Inferior parietal cortex (tissue), 1 donor: Measurements from ENCODE around the gene PGP.

Source experiments
- DNase-seq: peaks from one replicate; pipeline ENCODE4 v3.0.0-alpha.2; 2016; ENCODE audit errors: extremely low spot score

PGP gene

GRCh38 chr16:2166263-2167067 lies 48.2 kb downstream of the PGP start:
- no peak for DNase-seq

GRCh38 chr16:2165861-2166260 lies 48.8 kb downstream of the PGP start:
- no peak for DNase-seq

GRCh38 chr16:2163211-2163881 lies 51.3 kb downstream of the PGP start:
- DNase-seq: no peak

DNA sequence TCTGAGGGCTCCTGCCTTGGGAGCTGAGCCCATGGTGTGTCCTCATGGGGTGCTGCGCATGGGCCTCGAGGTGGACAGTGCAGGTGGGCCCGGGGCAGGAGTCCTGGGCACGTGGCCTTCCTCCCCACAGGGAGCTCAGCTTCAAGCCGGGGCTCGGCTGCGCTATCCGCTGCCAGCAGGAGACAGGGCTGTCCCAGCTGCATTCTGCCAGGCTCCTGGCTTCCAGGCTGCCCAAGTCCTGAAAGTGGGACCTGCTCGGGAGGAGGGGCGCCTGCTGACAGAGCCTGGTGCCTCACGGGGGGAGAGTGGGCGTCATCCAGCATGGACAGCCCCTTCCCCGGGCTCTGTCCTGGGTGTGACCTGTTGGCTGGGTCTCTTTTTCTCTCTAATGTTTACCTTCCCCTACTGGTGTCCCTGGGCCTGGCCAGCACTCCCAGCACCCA lies 51.9 kb downstream of the PGP start:
- DNase-seq: no peak

- no peak for DNase-seq
These were observed 52.7 kb downstream of the PGP start for GRCh38 chr16:2161911-2162310.
